ENCODE data around the gene UBD. TPM values are rescaled to one million over a fixed set of nuclear protein-coding genes. Genes with fewer than 3 reads are reported as not detected.
A peak's percentile ranks its signal among the peaks of the same experiment; 100 is the strongest.

Gene UBD
- total RNA-seq, 1 experiment from 2014 or later = not detected

GRCh38 chr6:29554764-29555163 is 4.8 kb downstream of the UBD start:
- no peaks in the 10 kb centered on the region for H4K20me1 ChIP-seq (ENCODE audit: insufficient read depth, low read depth, low read length)
- no peak overlapping the region for H3K9ac ChIP-seq (ENCODE audit: low read length)
- no peak for DNase-seq
- H3K36me3 ChIP-seq (ENCODE audit: insufficient read depth, low read length) = no peaks in the 10 kb centered on the region
- no peak overlapping the region for H3K4me2 ChIP-seq (ENCODE audit: low read depth, low read length, poor library complexity, severe bottlenecking)
- H2AFZ ChIP-seq (ENCODE audit: low read length) = no peak overlapping the region
- no peaks in the 10 kb centered on the region for H3K4me1 ChIP-seq (ENCODE audit: low read length)
- H3K4me3 ChIP-seq (ENCODE audit: low read length) = no peak overlapping the region
- no peaks in the 10 kb centered on the region for H3K27me3 ChIP-seq (ENCODE audit: low read length)
- H3K27ac ChIP-seq (ENCODE audit: low read length) = no peak overlapping the region
- H3K9me2 ChIP-seq (replicated peaks; ENCODE audit: insufficient read depth, low read length) = no peaks in the 10 kb centered on the region
- H3K9me3 ChIP-seq (ENCODE audit: low read length) = no peaks in the 10 kb centered on the region
- H3K79me2 ChIP-seq (ENCODE audit: low read length) = no peaks in the 10 kb centered on the region

- Histone ChIP-seq H3K9ac (ENCODE audit: low read length) (no peak overlapping the region), H2AFZ (ENCODE audit: low read length) (no peak overlapping the region)
- no peak for DNase-seq
These were observed 6.1 kb downstream of the UBD start for GRCh38 chr6:29553268-29554057.

GRCh38 chr6:29552512-29553051 is 7.0 kb downstream of the UBD start:
- Histone ChIP-seq H3K9me3 (ENCODE audit: low read length) (no peaks in the 10 kb centered on the region), H3K4me1 (ENCODE audit: low read length) (no peaks in the 10 kb centered on the region), H3K4me2 (ENCODE audit: low read depth, low read length, poor library complexity, severe bottlenecking) (no peak overlapping the region), H2AFZ (ENCODE audit: low read length) (no peak overlapping the region), H3K79me2 (ENCODE audit: low read length) (no peaks in the 10 kb centered on the region), H3K4me3 (ENCODE audit: low read length) (no peak overlapping the region), H3K27me3 (ENCODE audit: low read length) (no peaks in the 10 kb centered on the region), H3K9ac (ENCODE audit: low read length) (no peak overlapping the region), H3K9me2 (replicated peaks; ENCODE audit: insufficient read depth, low read length) (no peaks in the 10 kb centered on the region), H4K20me1 (ENCODE audit: insufficient read depth, low read depth, low read length) (no peaks in the 10 kb centered on the region), H3K27ac (ENCODE audit: low read length) (no peak overlapping the region), H3K36me3 (ENCODE audit: insufficient read depth, low read length) (no peaks in the 10 kb centered on the region)
- DNase-seq = peak; percentile 89

More at GRCh38 chr6:29553268-29554057, 6.1 kb downstream of the UBD start:
- no peaks in the 10 kb centered on the region for H3K36me3 ChIP-seq (ENCODE audit: insufficient read depth, low read length)
- H3K4me2 ChIP-seq (ENCODE audit: low read depth, low read length, poor library complexity, severe bottlenecking) = no peak overlapping the region
- no peak overlapping the region for H3K27ac ChIP-seq (ENCODE audit: low read length)
- no peaks in the 10 kb centered on the region for H3K9me3 ChIP-seq (ENCODE audit: low read length)
- H3K79me2 ChIP-seq (ENCODE audit: low read length) = no peaks in the 10 kb centered on the region
- H4K20me1 ChIP-seq (ENCODE audit: insufficient read depth, low read depth, low read length) = no peaks in the 10 kb centered on the region
- H3K9me2 ChIP-seq (replicated peaks; ENCODE audit: insufficient read depth, low read length) = no peaks in the 10 kb centered on the region
- H3K27me3 ChIP-seq (ENCODE audit: low read length) = no peaks in the 10 kb centered on the region
- no peak overlapping the region for H3K4me3 ChIP-seq (ENCODE audit: low read length)
- no peaks in the 10 kb centered on the region for H3K4me1 ChIP-seq (ENCODE audit: low read length)

- Histone ChIP-seq H3K4me1 (ENCODE audit: low read length) (no peaks in the 10 kb centered on the region), H3K27ac (ENCODE audit: low read length) (no peak overlapping the region), H3K9ac (ENCODE audit: low read length) (no peak overlapping the region), H2AFZ (ENCODE audit: low read length) (no peak overlapping the region), H3K36me3 (ENCODE audit: insufficient read depth, low read length) (no peaks in the 10 kb centered on the region), H3K79me2 (ENCODE audit: low read length) (no peaks in the 10 kb centered on the region), H3K4me2 (ENCODE audit: low read depth, low read length, poor library complexity, severe bottlenecking) (no peak overlapping the region), H3K9me3 (ENCODE audit: low read length) (no peaks in the 10 kb centered on the region), H3K9me2 (replicated peaks; ENCODE audit: insufficient read depth, low read length) (no peaks in the 10 kb centered on the region), H3K4me3 (ENCODE audit: low read length) (no peak overlapping the region), H3K27me3 (ENCODE audit: low read length) (no peaks in the 10 kb centered on the region), H4K20me1 (ENCODE audit: insufficient read depth, low read depth, low read length) (no peaks in the 10 kb centered on the region)
- no peak for DNase-seq
These were observed 12.0 kb downstream of the UBD start for GRCh38 chr6:29547573-29547972.

GRCh38 chr6:29537714-29538403 is 21.7 kb downstream of the UBD start:
- no peak overlapping the region for H3K4me3 ChIP-seq (ENCODE audit: low read length)
- H3K27ac ChIP-seq (ENCODE audit: low read length) = no peak overlapping the region
- H3K9me2 ChIP-seq (replicated peaks; ENCODE audit: insufficient read depth, low read length) = no peaks in the 10 kb centered on the region
- H2AFZ ChIP-seq (ENCODE audit: low read length) = no peak overlapping the region
- H3K4me1 ChIP-seq (ENCODE audit: low read length) = no peaks in the 10 kb centered on the region
- H3K27me3 ChIP-seq (ENCODE audit: low read length) = no peaks in the 10 kb centered on the region
- no peaks in the 10 kb centered on the region for H3K36me3 ChIP-seq (ENCODE audit: insufficient read depth, low read length)
- DNase-seq = no peak
- no peak overlapping the region for H3K9ac ChIP-seq (ENCODE audit: low read length)
- H3K79me2 ChIP-seq (ENCODE audit: low read length) = no peaks in the 10 kb centered on the region
- no peaks in the 10 kb centered on the region for H3K9me3 ChIP-seq (ENCODE audit: low read length)
- H3K4me2 ChIP-seq (ENCODE audit: low read depth, low read length, poor library complexity, severe bottlenecking) = no peak overlapping the region
- H4K20me1 ChIP-seq (ENCODE audit: insufficient read depth, low read depth, low read length) = no peaks in the 10 kb centered on the region

GRCh38 chr6:29532320-29532951 is 27.1 kb downstream of the UBD start:
- Histone ChIP-seq H3K4me2 (ENCODE audit: low read depth, low read length, poor library complexity, severe bottlenecking) (no peak overlapping the region), H3K9ac (ENCODE audit: low read length) (no peak overlapping the region), H3K27me3 (ENCODE audit: low read length) (no peaks in the 10 kb centered on the region), H3K4me1 (ENCODE audit: low read length) (no peaks in the 10 kb centered on the region), H3K79me2 (ENCODE audit: low read length) (no peaks in the 10 kb centered on the region), H3K9me3 (ENCODE audit: low read length) (no peaks in the 10 kb centered on the region), H2AFZ (ENCODE audit: low read length) (no peak overlapping the region), H3K27ac (ENCODE audit: low read length) (no peak overlapping the region), H3K4me3 (ENCODE audit: low read length) (no peak overlapping the region), H3K36me3 (ENCODE audit: insufficient read depth, low read length) (no peaks in the 10 kb centered on the region), H4K20me1 (ENCODE audit: insufficient read depth, low read depth, low read length) (no peaks in the 10 kb centered on the region), H3K9me2 (replicated peaks; ENCODE audit: insufficient read depth, low read length) (no peaks in the 10 kb centered on the region)
- DNase-seq = no peak

GRCh38 chr6:29531668-29532067 is 27.9 kb downstream of the UBD start:
- no peak overlapping the region for H3K4me3 ChIP-seq (ENCODE audit: low read length)
- no peak overlapping the region for H2AFZ ChIP-seq (ENCODE audit: low read length)
- H4K20me1 ChIP-seq (ENCODE audit: insufficient read depth, low read depth, low read length) = no peaks in the 10 kb centered on the region
- H3K9me2 ChIP-seq (replicated peaks; ENCODE audit: insufficient read depth, low read length) = no peaks in the 10 kb centered on the region
- no peak overlapping the region for H3K27ac ChIP-seq (ENCODE audit: low read length)
- H3K4me1 ChIP-seq (ENCODE audit: low read length) = no peaks in the 10 kb centered on the region
- no peaks in the 10 kb centered on the region for H3K79me2 ChIP-seq (ENCODE audit: low read length)
- no peak for DNase-seq
- no peaks in the 10 kb centered on the region for H3K9me3 ChIP-seq (ENCODE audit: low read length)
- H3K4me2 ChIP-seq (ENCODE audit: low read depth, low read length, poor library complexity, severe bottlenecking) = no peak overlapping the region
- no peak overlapping the region for H3K9ac ChIP-seq (ENCODE audit: low read length)
- H3K36me3 ChIP-seq (ENCODE audit: insufficient read depth, low read length) = no peaks in the 10 kb centered on the region
- no peaks in the 10 kb centered on the region for H3K27me3 ChIP-seq (ENCODE audit: low read length)

GRCh38 chr6:29530671-29531310 is 28.7 kb downstream of the UBD start:
- DNase-seq = no peak
- Histone ChIP-seq H3K4me2 (ENCODE audit: low read depth, low read length, poor library complexity, severe bottlenecking) (no peak overlapping the region), H3K27me3 (ENCODE audit: low read length) (no peaks in the 10 kb centered on the region)

More at GRCh38 chr6:29530671-29531310, 28.7 kb downstream of the UBD start:
- no peaks in the 10 kb centered on the region for H3K79me2 ChIP-seq (ENCODE audit: low read length)
- H3K4me1 ChIP-seq (ENCODE audit: low read length) = no peaks in the 10 kb centered on the region
- H4K20me1 ChIP-seq (ENCODE audit: insufficient read depth, low read depth, low read length) = no peaks in the 10 kb centered on the region
- H3K27ac ChIP-seq (ENCODE audit: low read length) = no peak overlapping the region
- no peak overlapping the region for H3K9ac ChIP-seq (ENCODE audit: low read length)
- no peaks in the 10 kb centered on the region for H3K9me2 ChIP-seq (replicated peaks; ENCODE audit: insufficient read depth, low read length)
- H3K9me3 ChIP-seq (ENCODE audit: low read length) = no peaks in the 10 kb centered on the region
- no peak overlapping the region for H3K4me3 ChIP-seq (ENCODE audit: low read length)
- no peak overlapping the region for H2AFZ ChIP-seq (ENCODE audit: low read length)
- no peaks in the 10 kb centered on the region for H3K36me3 ChIP-seq (ENCODE audit: insufficient read depth, low read length)

Measured in Karpas-422 (cell line).